Uterus (tissue), 4 donors: ENCODE data around the gene FNDC11. TPM values are rescaled to one million over a fixed set of nuclear protein-coding genes. Genes with fewer than 3 reads are reported as not detected.

Experiments used
- DNase-seq, 2 donors: peaks; one replicate each; pipeline ENCODE4 v3.0.0-alpha.2; 2019 to 2020
- H3K27ac ChIP-seq, 2 donors: fragments of 200-600 bp; sonication (generic); 1 replicate in 1 of 2; 2 replicates in 1 of 2; pipeline ENCODE4 v1.5.1; 2016 to 2018
- H3K27me3 ChIP-seq, 2 donors: fragments of 200-600 bp; sonication (generic); one replicate each; pipeline ENCODE4 v1.5.1; 2018 to 2019; ENCODE audit warnings: control low read depth in 1 of 2
- H3K36me3 ChIP-seq, 2 donors: fragments of 200-600 bp; sonication (generic); one replicate each; pipeline ENCODE4 v1.5.1; 2019; ENCODE audit warnings: control low read depth in 1 of 2
- H3K4me1 ChIP-seq, 2 donors: fragments of 200-600 bp; sonication (generic); one replicate each; pipeline ENCODE4 v1.5.1; 2018 to 2019; ENCODE audit warnings: control low read depth in 1 of 2
- H3K4me3 ChIP-seq, 2 donors: fragments of 200-600 bp; sonication (generic); 1 replicate in 1 of 2; 2 replicates in 1 of 2; pipeline ENCODE4 v1.5.1; 2018 to 2019; ENCODE audit warnings: mild to moderate bottlenecking in 1 of 2
- H3K9me3 ChIP-seq, 2 donors: fragments of 200-600 bp; sonication (generic); one replicate each; pipeline ENCODE4 v1.5.1; 2019; ENCODE audit warnings: control low read depth in 1 of 2
- CTCF ChIP-seq, 4 experiments: fragments of 200-600 bp in 2 of 4; fragments of 450-650 bp in 2 of 4; sonication (generic) in 2 of 4; IDR thresholded peaks; one replicate each; pipeline ENCODE4 v1.5.1; 2016 to 2019; ENCODE audit warnings: antibody characterized with exemption in 4 of 4, mild to moderate bottlenecking in 2 of 4, moderate library complexity in 1 of 4
- POLR2A ChIP-seq, 2 donors: fragments of 450-650 bp; IDR thresholded peaks; one replicate each; pipeline ENCODE4 v1.6.1; 2016; ENCODE audit warnings: antibody characterized with exemption in 2 of 2, mild to moderate bottlenecking in 1 of 2, moderate library complexity in 1 of 2
- intact Hi-C: fragments of 100-400 bp; cut with DNase I; formaldehyde crosslinking; loops from one replicate; pipeline ENCODE4 v1.15.1; 2023; ENCODE audit warnings: low total_unique reads
- total RNA-seq, 4 donors: library from RNA; depleted of rRNA in 3 of 4; stranded (reverse); fragments of >200 nt in 3 of 4; gene quantifications; one replicate each; pipeline versions ENCODE4 v1.1.0 to v1.2.4, GENCODE V29; 2014 to 2023
- donor health status: DM: yes; HTN: yes; CAD: no.

The FNDC11 gene
- total RNA-seq, 4 donors from 2014 or later: 0.34 to 0.69 TPM; not detected in 2

- H3K36me3 ChIP-seq: no peaks in the 10 kb centered on the region
- H3K4me3 ChIP-seq: no peak overlapping the region
- H3K27ac ChIP-seq: no peak overlapping the region
- no peaks in the 10 kb centered on the region for H3K4me1 ChIP-seq
- no peaks in the 10 kb centered on the region for H3K9me3 ChIP-seq
- no peak for DNase-seq
- peaks cover 0 to 4% of the 10 kb centered on the region in 2 donors for H3K27me3 ChIP-seq
- intact Hi-C loops: no loop called here
- TF ChIP-seq POLR2A (IDR thresholded peaks at IDR 0.05) (no peak), CTCF (IDR thresholded peaks at IDR 0.05) (no peak)
These were observed 23.2 kb upstream of the FNDC11 start for GRCh38 chr20:63530788-63531160.

GRCh38 chr20:63531686-63532448, 22.1 kb upstream of the FNDC11 start:
- H3K27me3 ChIP-seq: peaks cover 4 to 6% of the 10 kb centered on the region in 2 donors

GRCh38 chr20:63532449-63532971, 21.4 kb upstream of the FNDC11 start:
- intact Hi-C loops: no loop called here
- Histone ChIP-seq H3K27me3 (peaks cover 10% of the 10 kb centered on the region in 2 donors), H3K9me3 (no peaks in the 10 kb centered on the region), H3K4me1 (no peaks in the 10 kb centered on the region), H3K4me3 (no peak overlapping the region), H3K27ac (no peak overlapping the region), H3K36me3 (no peaks in the 10 kb centered on the region)
- TF ChIP-seq CTCF (IDR thresholded peaks at IDR 0.05) (no peak), POLR2A (IDR thresholded peaks at IDR 0.05) (no peak)
- no peak for DNase-seq

More at GRCh38 chr20:63531686-63532448, 22.1 kb upstream of the FNDC11 start:
- intact Hi-C loops: no loop called here
- Histone ChIP-seq H3K9me3 (no peaks in the 10 kb centered on the region), H3K4me3 (no peak overlapping the region), H3K27ac (no peak overlapping the region), H3K4me1 (no peaks in the 10 kb centered on the region), H3K36me3 (no peaks in the 10 kb centered on the region)
- no peak for TF ChIP-seq CTCF (IDR thresholded peaks at IDR 0.05)
- no peak for DNase-seq

- intact Hi-C loops: no loop called here
- no peak for TF ChIP-seq CTCF (IDR thresholded peaks at IDR 0.05)
- TF ChIP-seq POLR2A (IDR thresholded peaks at IDR 0.05): no peak
- no peak for DNase-seq
- Histone ChIP-seq H3K36me3 (no peaks in the 10 kb centered on the region), H3K27me3 (peaks cover 11 to 12% of the 10 kb centered on the region in 2 donors), H3K4me1 (no peaks in the 10 kb centered on the region), H3K27ac (no peak overlapping the region), H3K4me3 (no peak overlapping the region), H3K9me3 (no peaks in the 10 kb centered on the region)
These were observed 20.6 kb upstream of the FNDC11 start for GRCh38 chr20:63533388-63533787.

GRCh38 chr20:63533871-63534393, 20.0 kb upstream of the FNDC11 start:
- H3K36me3 ChIP-seq: no peaks in the 10 kb centered on the region
- H3K9me3 ChIP-seq: no peaks in the 10 kb centered on the region
- no peak overlapping the region for H3K27ac ChIP-seq
- DNase-seq: no peak
- intact Hi-C loops: no loop called here
- H3K4me1 ChIP-seq: no peaks in the 10 kb centered on the region
- no peak overlapping the region for H3K4me3 ChIP-seq
- peaks cover 11 to 12% of the 10 kb centered on the region in 2 donors for H3K27me3 ChIP-seq
- no peak for TF ChIP-seq CTCF (IDR thresholded peaks at IDR 0.05)
- no peak for TF ChIP-seq POLR2A (IDR thresholded peaks at IDR 0.05)
